IPS-15b (cell line): ENCODE data around the gene SSX2IP.
"Not testable (repeated sequence)": the region's sequence is repeated elsewhere in the genome, so short reads cannot be mapped to it uniquely, and the experiment has no call there.

Experiments used
- H3K27me3 ChIP-seq: one replicate; pipeline ENCODE4 v1.6.1; 2013; ENCODE audit warnings: low read length; ENCODE audit not compliant: control insufficient read depth, insufficient read depth
- H3K36me3 ChIP-seq: one replicate; pipeline ENCODE4 v1.6.1; 2013; ENCODE audit warnings: low read length; ENCODE audit not compliant: control insufficient read depth, insufficient read depth
- H3K4me1 ChIP-seq: one replicate; pipeline ENCODE4 v1.6.1; 2013; ENCODE audit warnings: mild to moderate bottlenecking, low read length; ENCODE audit not compliant: control insufficient read depth, insufficient read depth
- H3K4me3 ChIP-seq: one replicate; pipeline ENCODE4 v1.5.1; 2013; ENCODE audit warnings: low read depth, low read length
- H3K9ac ChIP-seq: one replicate; pipeline ENCODE4 v1.6.1; 2013; ENCODE audit warnings: low read depth, mild to moderate bottlenecking, low read length
- H3K9me3 ChIP-seq: one replicate; pipeline ENCODE4 v1.6.1; 2013; ENCODE audit warnings: mild to moderate bottlenecking, low read length; ENCODE audit not compliant: control insufficient read depth, insufficient read depth

The SSX2IP gene

GRCh38 chr1:84722794-84723193 lies 32.5 kb upstream of the SSX2IP start:
- H3K36me3 ChIP-seq, result no peaks in the 10 kb centered on the region
- H3K27me3 ChIP-seq, result no peaks in the 10 kb centered on the region
- no peaks in the 10 kb centered on the region for H3K9me3 ChIP-seq
- no peak overlapping the region for H3K9ac ChIP-seq
- H3K4me1 ChIP-seq, result peaks cover 4% of the 10 kb centered on the region
- H3K4me3 ChIP-seq, result no peak overlapping the region

- not testable (repeated sequence) for H3K4me3 ChIP-seq, H3K9me3 ChIP-seq, H3K27me3 ChIP-seq, H3K9ac ChIP-seq, H3K4me1 ChIP-seq, H3K36me3 ChIP-seq
These were observed 31.6 kb upstream of the SSX2IP start for GRCh38 chr1:84721872-84722271.

GRCh38 chr1:84721152-84721551 lies 30.9 kb upstream of the SSX2IP start:
- H3K4me1 ChIP-seq, result peaks cover 4% of the 10 kb centered on the region
- H3K9ac ChIP-seq, result no peak overlapping the region
- H3K36me3 ChIP-seq, result no peaks in the 10 kb centered on the region
- no peak overlapping the region for H3K4me3 ChIP-seq
- H3K27me3 ChIP-seq, result no peaks in the 10 kb centered on the region
- H3K9me3 ChIP-seq, result no peaks in the 10 kb centered on the region

GRCh38 chr1:84720221-84720780 lies 30.0 kb upstream of the SSX2IP start:
- Histone ChIP-seq H3K27me3 (no peaks in the 10 kb centered on the region), H3K4me3 (no peak overlapping the region), H3K9ac (no peak overlapping the region), H3K4me1 (peaks cover 10% of the 10 kb centered on the region), H3K9me3 (no peaks in the 10 kb centered on the region), H3K36me3 (no peaks in the 10 kb centered on the region)

- no peaks in the 10 kb centered on the region for H3K9me3 ChIP-seq
- no peak overlapping the region for H3K9ac ChIP-seq
- H3K36me3 ChIP-seq, result no peaks in the 10 kb centered on the region
- H3K27me3 ChIP-seq, result no peaks in the 10 kb centered on the region
- peaks cover 10% of the 10 kb centered on the region for H3K4me1 ChIP-seq
- H3K4me3 ChIP-seq, result no peak overlapping the region
These were observed 29.4 kb upstream of the SSX2IP start for GRCh38 chr1:84719543-84720217.

- Histone ChIP-seq H3K9me3 (no peaks in the 10 kb centered on the region), H3K27me3 (no peaks in the 10 kb centered on the region), H3K36me3 (no peaks in the 10 kb centered on the region), H3K4me3 (no peak overlapping the region), H3K9ac (no peak overlapping the region), H3K4me1 (peaks cover 6% of the 10 kb centered on the region)
These were observed 25.2 kb upstream of the SSX2IP start for GRCh38 chr1:84715342-84716019.

GRCh38 chr1:84712276-84712874 lies 22.1 kb upstream of the SSX2IP start:
- no peak overlapping the region for H3K9ac ChIP-seq

GRCh38 chr1:84711869-84712268 lies 21.6 kb upstream of the SSX2IP start:
- H3K9me3 ChIP-seq, result no peaks in the 10 kb centered on the region
- no peak overlapping the region for H3K9ac ChIP-seq
- H3K4me3 ChIP-seq, result no peak overlapping the region
- H3K27me3 ChIP-seq, result no peaks in the 10 kb centered on the region
- H3K4me1 ChIP-seq, result peaks cover 6% of the 10 kb centered on the region
- no peaks in the 10 kb centered on the region for H3K36me3 ChIP-seq

More at GRCh38 chr1:84712276-84712874, 22.1 kb upstream of the SSX2IP start:
- Histone ChIP-seq H3K4me3 (no peak overlapping the region), H3K36me3 (no peaks in the 10 kb centered on the region), H3K27me3 (no peaks in the 10 kb centered on the region), H3K9me3 (no peaks in the 10 kb centered on the region), H3K4me1 (peaks cover 6% of the 10 kb centered on the region)

- Histone ChIP-seq H3K9me3 (no peaks in the 10 kb centered on the region), H3K27me3 (no peaks in the 10 kb centered on the region), H3K9ac (no peak overlapping the region), H3K4me3 (no peak overlapping the region), H3K4me1 (peaks cover 6% of the 10 kb centered on the region), H3K36me3 (no peaks in the 10 kb centered on the region)
These were observed 20.9 kb upstream of the SSX2IP start for GRCh38 chr1:84711121-84711520.

- H3K4me1 ChIP-seq, result no peaks in the 10 kb centered on the region
- H3K27me3 ChIP-seq, result no peaks in the 10 kb centered on the region
- no peak overlapping the region for H3K9ac ChIP-seq
- no peaks in the 10 kb centered on the region for H3K9me3 ChIP-seq
- H3K36me3 ChIP-seq, result no peaks in the 10 kb centered on the region
- H3K4me3 ChIP-seq, result no peak overlapping the region
These were observed 18.9 kb upstream of the SSX2IP start for GRCh38 chr1:84709131-84709530.

- Histone ChIP-seq H3K27me3 (no peaks in the 10 kb centered on the region), H3K9me3 (no peaks in the 10 kb centered on the region), H3K9ac (no peak overlapping the region), H3K4me3 (no peak overlapping the region), H3K4me1 (no peaks in the 10 kb centered on the region), H3K36me3 (no peaks in the 10 kb centered on the region)
These were observed 17.8 kb upstream of the SSX2IP start for GRCh38 chr1:84708031-84708430.

GRCh38 chr1:84705513-84705912 lies 15.3 kb upstream of the SSX2IP start:
- no peaks in the 10 kb centered on the region for H3K27me3 ChIP-seq
- no peak overlapping the region for H3K4me3 ChIP-seq
- no peak overlapping the region for H3K9ac ChIP-seq
- H3K36me3 ChIP-seq, result no peaks in the 10 kb centered on the region
- no peaks in the 10 kb centered on the region for H3K9me3 ChIP-seq
- no peaks in the 10 kb centered on the region for H3K4me1 ChIP-seq
